Cortex of kidney (tissue), 1 donor: ENCODE results near the gene SNED1.

Source experiments
- DNase-seq: peaks from one replicate; lab custom pipeline; 2025; lab: John Stamatoyannopoulos, UW

The SNED1 gene

GRCh38 chr2:241029599-241030332, 31.3 kb downstream of the SNED1 start:
- no peak for DNase-seq

DNA sequence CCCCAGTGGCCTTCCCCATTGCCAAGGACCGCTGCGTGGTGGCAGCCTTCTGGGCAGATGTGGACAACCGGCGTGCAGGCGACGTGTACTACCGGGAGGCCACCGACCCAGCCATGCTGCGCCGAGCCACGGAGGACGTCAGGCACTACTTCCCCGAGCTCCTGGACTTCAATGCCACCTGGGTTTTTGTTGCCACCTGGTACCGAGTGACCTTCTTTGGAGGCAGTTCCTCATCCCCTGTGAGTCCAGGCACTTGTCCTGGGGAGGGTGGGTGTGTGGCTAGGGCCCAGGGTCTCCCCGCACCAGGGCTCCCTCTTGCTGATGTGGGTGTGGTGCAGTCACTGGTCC, 31.9 kb downstream of the SNED1 start:
- DNase-seq: no peak

GRCh38 chr2:241030883-241031282, 32.5 kb downstream of the SNED1 start:
- no peak for DNase-seq

DNA sequence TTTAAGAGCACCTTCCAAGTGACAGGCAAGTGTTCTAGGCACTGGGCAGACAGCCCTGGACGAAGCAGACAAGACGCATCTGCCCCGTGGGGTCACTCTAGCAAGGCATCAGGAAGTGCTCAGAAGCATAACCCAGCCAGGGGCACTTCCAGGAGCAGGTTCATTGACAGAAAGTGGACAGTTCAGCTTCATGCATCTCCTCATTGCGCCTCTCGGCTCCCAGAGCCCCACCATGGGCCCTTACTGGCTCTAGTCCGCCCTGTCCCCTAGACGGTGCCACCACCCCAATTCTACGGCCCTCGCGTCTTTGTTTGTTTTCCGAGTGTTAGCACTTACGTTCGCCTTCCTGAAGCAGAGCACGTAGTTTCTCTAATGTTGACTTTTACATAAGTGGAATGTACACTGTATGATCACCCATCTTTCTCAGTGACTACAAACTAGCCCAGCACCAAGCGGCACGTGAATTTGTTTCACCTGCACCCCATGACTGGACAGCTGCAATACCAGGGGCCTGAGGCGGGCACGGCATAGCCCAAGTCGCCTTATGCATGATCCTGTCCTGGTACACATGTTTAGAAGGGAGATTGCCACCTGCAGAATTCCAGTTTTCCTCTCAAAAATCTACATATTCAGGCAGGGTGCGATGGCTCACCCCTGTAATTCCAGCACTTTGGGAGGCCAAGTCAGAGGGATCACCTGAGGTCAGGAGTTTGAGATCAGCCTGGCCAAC, 33.2 kb downstream of the SNED1 start:
- DNase-seq: no peak

DNA sequence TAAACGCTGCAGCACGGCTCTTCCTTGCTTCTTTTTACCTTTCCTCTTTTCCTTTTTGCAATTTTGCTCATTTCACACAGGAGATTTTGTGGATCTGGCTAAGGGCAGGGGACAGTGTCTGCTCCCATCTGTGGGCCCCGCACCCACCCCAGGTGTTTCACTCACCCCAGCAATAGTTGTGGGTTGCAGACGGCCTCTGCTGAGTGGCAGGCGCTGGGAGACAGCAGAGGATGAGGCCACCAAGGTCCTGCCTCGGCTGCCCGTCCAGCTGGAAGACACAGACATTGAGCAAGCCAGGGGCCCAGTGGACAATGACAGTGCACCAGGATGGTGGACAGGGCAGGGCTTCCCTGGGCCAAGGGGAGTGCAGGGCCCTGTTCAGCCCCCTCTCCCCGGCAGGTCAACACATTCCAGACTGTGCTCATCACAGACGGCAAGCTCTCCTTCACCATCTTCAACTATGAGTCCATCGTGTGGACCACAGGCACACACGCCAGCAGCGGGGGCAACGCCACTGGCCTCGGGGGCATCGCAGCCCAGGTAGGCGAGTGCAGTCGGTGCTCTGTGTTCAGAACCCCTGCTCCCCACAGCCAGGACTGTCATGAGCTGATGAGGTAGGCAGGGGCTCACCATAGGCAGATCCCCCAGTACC, 35.0 kb downstream of the SNED1 start:
- no peak for DNase-seq

DNA sequence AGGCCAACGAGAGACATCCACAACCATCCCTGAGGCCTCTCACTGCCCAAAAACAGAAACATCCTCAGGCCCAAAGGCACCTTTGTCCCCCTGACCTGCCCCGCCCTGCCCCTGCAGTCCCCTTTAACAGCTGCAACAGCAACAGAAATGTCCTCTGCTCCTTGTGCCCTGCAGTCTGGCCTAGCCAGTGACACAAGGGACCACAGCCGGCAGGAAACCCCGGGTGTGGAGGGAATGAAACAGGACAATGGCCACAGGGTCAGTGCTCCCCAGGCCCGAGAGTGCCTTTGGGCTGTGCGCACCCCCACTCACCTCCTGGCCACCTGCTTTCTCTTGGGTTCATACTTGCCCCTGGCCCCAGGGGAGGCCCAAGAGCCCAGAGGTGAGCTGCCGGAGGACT, 35.6 kb downstream of the SNED1 start:
- DNase-seq: no peak

GRCh38 chr2:241034490-241035141, 36.2 kb downstream of the SNED1 start:
- DNase-seq: no peak

DNA sequence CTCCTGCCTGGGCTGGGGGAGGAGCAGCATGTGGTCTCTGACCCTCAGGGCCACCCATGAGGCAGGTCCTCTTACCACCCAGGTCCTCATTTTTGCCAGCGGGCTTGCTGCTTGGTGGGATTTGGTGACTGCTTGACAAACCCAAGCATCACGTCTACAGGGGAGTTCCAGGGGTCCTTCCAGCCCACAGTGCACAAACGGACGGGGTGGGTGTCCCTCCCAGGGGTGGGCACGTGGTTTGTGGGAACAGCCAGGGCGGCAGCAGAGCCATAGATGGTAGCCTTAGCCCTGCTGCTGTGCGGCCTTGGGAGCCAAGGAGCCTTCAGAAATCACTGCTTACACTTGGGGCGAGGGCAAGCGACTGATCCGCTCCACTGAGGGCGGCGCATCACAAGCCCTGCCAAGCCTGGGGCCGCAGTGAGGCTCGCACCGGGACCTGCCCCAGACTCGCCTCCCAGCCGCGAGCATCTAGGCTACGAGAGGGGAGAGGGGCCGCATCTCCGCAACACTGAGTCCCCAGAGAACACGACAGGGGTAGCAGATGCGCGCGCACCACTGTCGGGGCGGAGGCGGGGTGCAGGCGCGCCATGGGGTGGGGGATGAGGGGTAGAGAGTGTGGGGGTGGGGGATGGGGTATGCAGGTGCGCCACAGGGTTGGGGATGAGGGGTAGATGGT, 36.9 kb downstream of the SNED1 start:
- no peak for DNase-seq

GRCh38 chr2:241035818-241036396, 37.5 kb downstream of the SNED1 start:
- DNase-seq: no peak

GRCh38 chr2:241036397-241036963, 38.1 kb downstream of the SNED1 start:
- no peak for DNase-seq

- DNase-seq: no peak
These were observed 38.6 kb downstream of the SNED1 start for GRCh38 chr2:241036964-241037421.

DNA sequence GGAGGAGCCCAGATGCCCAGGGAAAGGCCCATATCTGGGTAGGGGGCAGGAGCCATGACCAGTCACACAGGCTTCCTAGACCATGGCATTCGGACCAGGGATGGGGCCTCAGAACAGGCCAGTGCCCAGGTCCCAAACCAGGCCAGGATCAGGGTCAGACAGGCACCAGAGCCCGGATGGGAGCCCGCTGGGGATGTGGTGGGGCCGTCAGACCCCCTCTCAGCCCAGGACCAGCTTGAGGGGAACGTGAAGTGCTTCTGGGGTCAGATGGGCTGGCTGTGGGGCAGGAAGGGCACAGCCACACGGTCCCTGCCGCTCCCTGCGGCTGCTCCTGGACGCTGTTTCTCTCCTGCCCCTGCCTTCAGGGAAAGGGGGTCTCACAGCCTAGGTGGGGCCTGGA, 39.1 kb downstream of the SNED1 start:
- no peak for DNase-seq

DNA sequence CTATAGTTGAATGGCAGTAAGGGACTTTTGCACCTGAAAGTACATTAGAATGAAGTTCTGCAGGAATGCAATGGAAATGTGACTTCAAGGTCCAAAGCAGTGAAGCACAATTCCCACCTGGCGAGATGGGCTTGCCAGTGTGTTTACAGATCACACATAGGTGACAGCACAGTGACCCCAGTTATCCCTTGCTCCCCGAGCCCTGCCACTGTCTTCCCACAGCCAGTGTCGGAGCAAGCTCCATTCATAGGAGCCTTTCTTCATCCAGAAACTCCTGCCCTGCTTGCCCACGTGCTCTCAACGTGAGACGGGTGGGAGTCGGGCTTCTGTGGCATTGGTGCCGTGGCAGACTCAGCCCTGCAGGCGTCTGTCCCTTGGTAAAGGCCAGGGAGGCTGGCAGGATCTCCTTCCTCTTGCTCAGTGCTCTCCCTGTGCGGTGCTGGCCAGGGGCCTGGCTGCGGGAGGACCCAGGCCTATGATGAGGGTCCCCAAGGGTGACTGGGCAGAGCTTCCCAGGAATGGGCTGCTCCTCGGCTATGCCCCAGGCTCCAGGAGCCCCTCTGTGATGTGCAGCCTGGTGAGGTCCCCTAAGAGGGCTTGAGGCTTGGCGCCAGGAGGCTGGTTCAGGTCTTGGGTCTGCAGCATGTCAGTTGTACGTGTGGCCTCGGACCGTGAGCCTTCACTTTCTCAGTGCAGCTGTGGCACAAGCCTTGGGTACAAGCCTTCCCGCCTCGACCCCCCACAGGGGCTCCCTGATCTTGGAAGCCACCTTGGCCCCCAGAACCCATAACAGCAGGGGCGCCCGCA, 40.2 kb downstream of the SNED1 start:
- no peak for DNase-seq

DNA sequence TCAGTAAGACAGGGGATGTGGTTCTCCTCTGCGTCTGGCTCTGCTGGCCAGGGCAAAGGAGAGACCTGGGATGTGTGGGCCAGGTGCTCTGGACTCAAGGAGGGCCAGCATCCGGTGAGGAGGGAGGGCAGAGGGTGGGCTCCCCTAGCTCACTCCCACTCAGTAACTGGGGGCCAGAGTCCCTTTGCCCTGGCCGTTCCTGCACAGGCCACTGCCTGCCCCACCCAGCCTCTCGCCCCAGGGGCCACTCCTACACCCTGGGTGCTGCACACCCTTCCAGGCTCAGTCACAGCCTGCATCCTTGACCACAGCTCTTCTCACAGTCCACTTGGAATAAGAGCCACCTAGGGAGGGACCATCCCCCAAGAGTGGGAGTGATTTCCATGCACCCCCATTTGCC, 41.0 kb downstream of the SNED1 start:
- DNase-seq: no peak

GRCh38 chr2:241040081-241040803, 41.8 kb downstream of the SNED1 start:
- no peak for DNase-seq

- DNase-seq: no peak
These were observed 43.3 kb downstream of the SNED1 start for GRCh38 chr2:241041589-241042158.

GRCh38 chr2:241043581-241043980, 45.2 kb downstream of the SNED1 start:
- DNase-seq: no peak

DNA sequence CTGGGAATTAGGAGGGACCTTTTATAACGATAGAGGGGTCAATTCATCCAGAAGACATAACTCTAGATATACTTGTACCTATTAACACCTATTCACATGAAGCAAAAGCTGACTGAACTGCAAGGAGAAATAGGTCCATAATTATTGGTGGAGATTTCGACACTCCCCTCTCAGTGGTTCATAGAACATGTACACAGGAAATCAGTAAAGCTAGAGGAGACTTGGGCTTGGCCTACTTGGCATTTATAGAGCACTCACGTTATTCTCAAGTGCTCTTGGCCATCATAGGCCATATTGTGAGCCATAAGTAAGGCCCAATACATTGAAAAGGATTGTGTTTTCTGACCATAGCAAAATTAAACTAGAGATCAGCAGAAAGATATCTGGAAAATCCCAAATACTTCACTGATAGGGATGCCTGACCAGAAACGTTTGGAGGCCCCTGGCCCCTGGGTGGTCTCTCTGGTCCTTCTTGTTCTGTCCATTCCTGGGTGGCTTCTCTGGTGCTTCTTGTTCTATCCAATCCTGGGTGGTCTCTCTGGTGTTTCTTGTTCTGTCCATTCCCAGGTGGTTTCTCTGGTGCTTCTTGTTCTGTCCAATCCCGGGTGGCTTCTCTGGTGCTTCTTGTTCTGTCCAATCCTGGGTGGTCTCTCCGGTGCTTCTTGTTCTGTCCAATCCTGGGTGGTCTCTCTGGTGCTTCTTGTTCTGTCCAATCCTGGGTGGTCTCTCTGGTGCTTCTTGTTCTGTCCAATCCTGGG, 49.0 kb downstream of the SNED1 start:
- DNase-seq: no peak
